GM21528 (cell line): ENCODE data around the gene FAHD1.
"Not testable (repeated sequence)": the region's sequence is repeated elsewhere in the genome, so short reads cannot be mapped to it uniquely, and the experiment has no call there.

Experiments
- ATAC-seq: cut with Tn5 transposase; IDR thresholded peaks from one replicate; pipeline ENCODE4 v1.9.1; 2021; ENCODE audit warnings: mild to moderate bottlenecking, moderate library complexity; ENCODE audit not compliant: unreplicated experiment, low FRiP score

Gene FAHD1

GRCh38 chr16:1788708-1789100, 38.3 kb upstream of the FAHD1 start:
- no peak for ATAC-seq

- ATAC-seq = no peak
Measured at GRCh38 chr16:1789643-1790045, 37.4 kb upstream of the FAHD1 start.

- no peak for ATAC-seq
Measured at GRCh38 chr16:1790261-1790610, 36.8 kb upstream of the FAHD1 start.

- no peak for ATAC-seq
Measured at GRCh38 chr16:1790611-1791255, 36.3 kb upstream of the FAHD1 start.

- ATAC-seq = no peak
Measured at GRCh38 chr16:1791256-1791942, 35.6 kb upstream of the FAHD1 start.

- no peak for ATAC-seq
Measured at GRCh38 chr16:1791943-1792812, 34.8 kb upstream of the FAHD1 start.

- ATAC-seq = no peak
Measured at GRCh38 chr16:1792836-1793577, 34.0 kb upstream of the FAHD1 start.

- ATAC-seq = no peak
Measured at GRCh38 chr16:1793578-1794220, 33.3 kb upstream of the FAHD1 start, which contains the start of gene IGFALS. Gene IGFALS (minus strand): TSS chr16:1793705. CDS start chr16:1793652, 53 bp downstream.

- ATAC-seq = no peak
Measured at GRCh38 chr16:1794221-1794871, 32.7 kb upstream of the FAHD1 start.

- ATAC-seq = no peak
Measured at GRCh38 chr16:1794908-1795666, 31.9 kb upstream of the FAHD1 start.

- not testable (repeated sequence) for ATAC-seq
Measured at GRCh38 chr16:1799263-1799662, 27.7 kb upstream of the FAHD1 start.

- no peak for ATAC-seq
Measured at GRCh38 chr16:1800701-1801100, 26.3 kb upstream of the FAHD1 start.

- ATAC-seq = no peak
Measured at GRCh38 chr16:1807626-1808025, 19.4 kb upstream of the FAHD1 start.

- ATAC-seq = no peak
Measured at GRCh38 chr16:1808691-1809090, 18.3 kb upstream of the FAHD1 start.

GRCh38 chr16:1809281-1809801, 17.7 kb upstream of the FAHD1 start:
- ATAC-seq = no peak

GRCh38 chr16:1810106-1810505, 16.9 kb upstream of the FAHD1 start:
- no peak for ATAC-seq

GRCh38 chr16:1810536-1810935, 16.5 kb upstream of the FAHD1 start:
- no peak for ATAC-seq

- no peak for ATAC-seq
Measured at GRCh38 chr16:1812732-1813163, 14.3 kb upstream of the FAHD1 start.

GRCh38 chr16:1815461-1815860, 11.5 kb upstream of the FAHD1 start:
- ATAC-seq = no peak
